HepG2 (cell line): Measurements from ENCODE around the gene TSEN54. TPM values are rescaled to one million over a fixed set of nuclear protein-coding genes. Genes with fewer than 3 reads are reported as not detected.

ENCODE experiments used
- ARNTL ChIP-seq: sonication (generic); formaldehyde crosslinking; IDR thresholded peaks from 2 replicates; pipeline ENCODE4 v1.4.0; 2020; ENCODE audit warnings: mild to moderate bottlenecking, missing genetic modification reagents
- CHD2 ChIP-seq: IDR thresholded peaks from 2 replicates; pipeline ENCODE4 v1.6.1; 2011; ENCODE audit warnings: low read depth, low read length, improper control_type of control experiment
- DPF2 ChIP-seq: sonication (generic); formaldehyde crosslinking; IDR thresholded peaks from 2 replicates; pipeline ENCODE4 v1.4.0; 2020; ENCODE audit warnings: mild to moderate bottlenecking, low read depth, missing genetic modification reagents, borderline replicate concordance
- DR1 ChIP-seq: sonication (generic); formaldehyde crosslinking; IDR thresholded peaks from 2 replicates; pipeline ENCODE4 v1.8.0; 2021; ENCODE audit warnings: mild to moderate bottlenecking, missing genetic modification reagents, inconsistent platforms
- ELF3 ChIP-seq: IDR thresholded peaks from 2 replicates; pipeline ENCODE4 v1.6.1; 2016; ENCODE audit warnings: missing genetic modification reagents, missing compliant biosample characterization
- EP300 ChIP-seq, 3 experiments: sonication (generic) in 1 of 3; formaldehyde crosslinking in 1 of 3; IDR thresholded peaks; 2 replicates each; pipeline versions ENCODE4 v1.5.1 to v1.6.1; 2011 to 2020; ENCODE audit warnings: low read depth in 2 of 3, low read length in 2 of 3, borderline replicate concordance in 1 of 3, improper control_type of control experiment in 1 of 3, mild to moderate bottlenecking in 1 of 3, missing genetic modification reagents in 1 of 3, moderate library complexity in 1 of 3
- HNRNPLL ChIP-seq: fragments of 200-400 bp; formaldehyde crosslinking; IDR thresholded peaks from 2 replicates; pipeline ENCODE4 v1.6.1; 2017; ENCODE audit warnings: mild to moderate bottlenecking, low read depth, low read length; ENCODE audit not compliant: poor library complexity, severe bottlenecking
- KDM6A ChIP-seq: IDR thresholded peaks from 2 replicates; pipeline ENCODE4 v1.6.1; 2016; ENCODE audit warnings: low read depth
- MAF1 ChIP-seq: sonication (generic); formaldehyde crosslinking; IDR thresholded peaks from 2 replicates; pipeline ENCODE4 v1.5.0; 2020; ENCODE audit warnings: missing genetic modification reagents, borderline replicate concordance
- NCOR1 ChIP-seq: fragments of 200-600 bp; sonication (generic); IDR thresholded peaks from 2 replicates; pipeline ENCODE4 v1.7.0; 2017; ENCODE audit warnings: antibody characterized with exemption, low read length, borderline replicate concordance
- PAWR ChIP-seq: sonication (generic); formaldehyde crosslinking; IDR thresholded peaks from 2 replicates; pipeline ENCODE4 v1.4.0; 2020; ENCODE audit warnings: missing genetic modification reagents, mild to moderate bottlenecking, borderline replicate concordance
- POLR2A ChIP-seq, 2 experiments: IDR thresholded peaks; 2 replicates each; pipeline ENCODE4 v1.6.1; 2011; ENCODE audit warnings: low read depth in 2 of 2, low read length in 2 of 2, mild to moderate bottlenecking in 1 of 2, moderate library complexity in 1 of 2; ENCODE audit not compliant: insufficient read depth in 1 of 2
- RBM39 ChIP-seq: fragments of 200-400 bp; formaldehyde crosslinking; IDR thresholded peaks from one replicate; pipeline ENCODE4 v1.6.1; 2018; ENCODE audit warnings: antibody characterized with exemption, mild to moderate bottlenecking, low read depth, low read length; ENCODE audit not compliant: poor library complexity, severe bottlenecking
- SNRNP70 ChIP-seq: fragments of 200-400 bp; formaldehyde crosslinking; IDR thresholded peaks from 2 replicates; pipeline ENCODE4 v1.6.1; 2017; ENCODE audit warnings: mild to moderate bottlenecking, low read depth, low read length, moderate library complexity
- SOX6 ChIP-seq, 2 experiments: fragments of 450-650 bp in 1 of 2; sonication (generic) in 1 of 2; formaldehyde crosslinking in 1 of 2; IDR thresholded peaks; 2 replicates each; pipeline versions ENCODE4 v1.4.0 to v1.6.1; 2017 to 2020; ENCODE audit warnings: antibody characterized with exemption in 1 of 2, mild to moderate bottlenecking in 1 of 2, missing genetic modification reagents in 1 of 2
- TBP ChIP-seq: sonication (generic); formaldehyde crosslinking; IDR thresholded peaks from 2 replicates; pipeline ENCODE4 v1.5.0; 2020; ENCODE audit warnings: missing genetic modification reagents
- ZMYM4 ChIP-seq: sonication (generic); formaldehyde crosslinking; IDR thresholded peaks from 2 replicates; pipeline ENCODE4 v1.8.1; 2023; ENCODE audit warnings: mild to moderate bottlenecking, missing genetic modification reagents
- ZNF10 ChIP-seq: sonication (generic); formaldehyde crosslinking; IDR thresholded peaks from 2 replicates; pipeline ENCODE4 v1.4.0; 2020; ENCODE audit warnings: mild to moderate bottlenecking, low read depth, missing genetic modification reagents, borderline replicate concordance
- ZNF331 ChIP-seq: sonication (generic); formaldehyde crosslinking; IDR thresholded peaks from 2 replicates; pipeline ENCODE4 v1.4.0; 2020; ENCODE audit warnings: missing genetic modification reagents
- ZNF563 ChIP-seq: sonication (generic); formaldehyde crosslinking; IDR thresholded peaks from 2 replicates; pipeline ENCODE4 v1.8.0; 2022; ENCODE audit warnings: mild to moderate bottlenecking, moderate library complexity, missing genetic modification reagents
- ZNF589 ChIP-seq: sonication (generic); formaldehyde crosslinking; conservative IDR thresholded peaks from 2 replicates; pipeline ENCODE4 v1.8.0; 2022; ENCODE audit warnings: mild to moderate bottlenecking, moderate library complexity, missing genetic modification reagents
- ZNF619 ChIP-seq: sonication (generic); formaldehyde crosslinking; IDR thresholded peaks from 2 replicates; pipeline ENCODE4 v1.4.0; 2020; ENCODE audit warnings: mild to moderate bottlenecking, missing genetic modification reagents
- polyA plus RNA-seq, 8 experiments: library from polyadenylated mRNA; depleted of rRNA in 3 of 8; stranded (reverse) in 7 of 8; unstranded in 1 of 8; fragments of >200 nt; fragmentation: Illumina TruSeq in 4 of 8; extraction: Trizol in 4 of 8; gene quantifications; 2 replicates each; pipeline versions ENCODE4 v1.2.1 to v1.2.3, GENCODE V29; 2011 to 2016; ENCODE audit warnings: low read depth in 4 of 8, missing spikeins in 1 of 8, mixed read lengths in 1 of 8; ENCODE audit not compliant: insufficient read depth in 1 of 8
- total RNA-seq, 5 experiments: library from RNA; depleted of rRNA; stranded (reverse); fragments of >200 nt; fragmentation: Illumina TruSeq; extraction: Trizol; gene quantifications; 2 replicates each; pipeline ENCODE4 v1.2.3, GENCODE V29; 2016; ENCODE audit warnings: low read depth in 1 of 5
- TF ChIP-seq, protein P1 (sequence below): IDR thresholded peaks from 2 replicates; pipeline ENCODE4 v1.6.1; 2016
- TF ChIP-seq, protein P2 (sequence below): sonication (generic); formaldehyde crosslinking; IDR thresholded peaks from 2 replicates; pipeline ENCODE4 v1.4.0; 2020; ENCODE audit warnings: missing genetic modification reagents, borderline replicate concordance
- TF ChIP-seq, protein P3 (sequence below): sonication (generic); formaldehyde crosslinking; IDR thresholded peaks from 2 replicates; pipeline ENCODE4 v1.5.0; 2020; ENCODE audit warnings: missing genetic modification reagents, mild to moderate bottlenecking, borderline replicate concordance

Gene TSEN54
- total and polyA plus RNA-seq, 2 of the 13 experiments (the other 11 are each of a cell fraction or from before 2014, with no cell fraction given), result 62.9 to 63.3 TPM

DNA sequence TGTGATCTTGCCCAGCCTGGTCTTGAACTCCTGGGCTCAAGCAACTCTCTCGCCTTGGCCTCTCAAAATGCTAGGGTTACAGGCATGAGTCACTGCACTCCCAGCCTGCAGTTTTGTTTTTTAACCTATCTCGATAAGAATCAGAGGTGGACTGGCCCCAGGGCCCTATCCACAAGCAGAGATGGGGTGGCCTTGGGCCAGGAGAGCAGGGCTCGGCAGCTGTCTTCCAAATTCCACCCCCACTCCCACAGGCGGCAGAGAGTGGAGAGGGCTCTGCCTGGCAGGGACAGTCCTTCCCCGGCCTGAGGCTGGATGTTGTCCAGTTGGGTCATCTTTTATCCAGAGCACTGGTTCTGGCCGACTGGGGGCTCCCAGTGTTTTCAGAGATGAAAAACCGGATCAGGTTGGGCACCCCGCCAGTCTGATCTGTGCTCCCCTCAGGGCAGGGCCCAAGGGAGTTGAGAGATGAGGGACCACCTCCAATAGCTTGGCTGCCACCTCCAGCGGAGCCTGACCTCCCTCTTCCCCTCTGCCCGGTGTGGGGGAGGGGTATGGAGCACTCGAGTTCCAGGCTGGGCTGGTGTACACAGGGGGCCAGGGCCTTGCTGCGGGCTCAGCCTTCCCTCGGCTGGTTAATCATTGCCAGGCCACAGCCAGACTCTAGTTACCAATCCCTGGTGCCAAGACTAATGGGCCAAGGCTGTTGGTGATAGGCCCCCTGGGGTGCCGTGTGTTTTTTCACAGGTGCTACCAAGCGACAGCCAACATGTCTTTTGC lies 40.9 kb downstream of the TSEN54 start (continued):
- TF ChIP-seq EP300 (IDR thresholded peaks at IDR 0.05; ENCODE audit: low read depth in 2 of 2, low read length in 2 of 2), result peak in 1 of 2 experiments; percentile 80; a peak in 2 of 4 replicates
- TF ChIP-seq EP300 (CRISPR knock-in tag; IDR thresholded peaks at IDR 0.05; ENCODE audit: borderline replicate concordance), result peak; percentile 73; the same call in 1 of the 2 replicates
- TF ChIP-seq KDM6A, result peak; percentile 95
- TF ChIP-seq, protein P1, sequence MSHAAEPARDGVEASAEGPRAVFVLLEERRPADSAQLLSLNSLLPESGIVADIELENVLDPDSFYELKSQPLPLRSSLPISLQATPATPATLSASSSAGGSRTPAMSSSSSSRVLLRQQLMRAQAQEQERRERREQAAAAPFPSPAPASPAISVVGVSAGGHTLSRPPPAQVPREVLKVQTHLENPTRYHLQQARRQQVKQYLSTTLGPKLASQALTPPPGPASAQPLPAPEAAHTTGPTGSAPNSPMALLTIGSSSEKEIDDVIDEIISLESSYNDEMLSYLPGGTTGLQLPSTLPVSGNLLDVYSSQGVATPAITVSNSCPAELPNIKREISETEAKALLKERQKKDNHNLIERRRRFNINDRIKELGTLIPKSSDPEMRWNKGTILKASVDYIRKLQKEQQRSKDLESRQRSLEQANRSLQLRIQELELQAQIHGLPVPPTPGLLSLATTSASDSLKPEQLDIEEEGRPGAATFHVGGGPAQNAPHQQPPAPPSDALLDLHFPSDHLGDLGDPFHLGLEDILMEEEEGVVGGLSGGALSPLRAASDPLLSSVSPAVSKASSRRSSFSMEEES (CRISPR knock-in tag), result peak; percentile 79
- peak; percentile 78; the same call in 1 of the 2 replicates for TF ChIP-seq NCOR1
- TF ChIP-seq ZNF619 (CRISPR knock-in tag), result 0 out of 2 replicates have a peak, but pooled peaks have one; percentile 65
- TF ChIP-seq PAWR, result no peak
- TF ChIP-seq SOX6 (IDR thresholded peaks at IDR 0.05), result no peak
- TF ChIP-seq SOX6 (CRISPR knock-in tag; IDR thresholded peaks at IDR 0.05), result peak; percentile 89
- TF ChIP-seq SNRNP70, result no peak
- TF ChIP-seq, protein P2, sequence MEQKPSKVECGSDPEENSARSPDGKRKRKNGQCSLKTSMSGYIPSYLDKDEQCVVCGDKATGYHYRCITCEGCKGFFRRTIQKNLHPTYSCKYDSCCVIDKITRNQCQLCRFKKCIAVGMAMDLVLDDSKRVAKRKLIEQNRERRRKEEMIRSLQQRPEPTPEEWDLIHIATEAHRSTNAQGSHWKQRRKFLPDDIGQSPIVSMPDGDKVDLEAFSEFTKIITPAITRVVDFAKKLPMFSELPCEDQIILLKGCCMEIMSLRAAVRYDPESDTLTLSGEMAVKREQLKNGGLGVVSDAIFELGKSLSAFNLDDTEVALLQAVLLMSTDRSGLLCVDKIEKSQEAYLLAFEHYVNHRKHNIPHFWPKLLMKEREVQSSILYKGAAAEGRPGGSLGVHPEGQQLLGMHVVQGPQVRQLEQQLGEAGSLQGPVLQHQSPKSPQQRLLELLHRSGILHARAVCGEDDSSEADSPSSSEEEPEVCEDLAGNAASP (CRISPR knock-in tag), result peak; percentile 85; the same call in 1 of the 2 replicates
- TF ChIP-seq MAF1 (CRISPR knock-in tag), result peak; percentile 81; the same call in 1 of the 2 replicates
- TF ChIP-seq ZNF331, result peak; percentile 89
- 0 out of 2 replicates have a peak, but pooled peaks have one; percentile 73 for TF ChIP-seq ARNTL (CRISPR knock-in tag)
- TF ChIP-seq RBM39, result peak; percentile 81
- TF ChIP-seq ZNF563 (CRISPR knock-in tag), result peak; percentile 67
- TF ChIP-seq ELF3, result peak; percentile 61; the same call in 1 of the 2 replicates
- TF ChIP-seq HNRNPLL, result peak; percentile 41
- TF ChIP-seq, protein P3, sequence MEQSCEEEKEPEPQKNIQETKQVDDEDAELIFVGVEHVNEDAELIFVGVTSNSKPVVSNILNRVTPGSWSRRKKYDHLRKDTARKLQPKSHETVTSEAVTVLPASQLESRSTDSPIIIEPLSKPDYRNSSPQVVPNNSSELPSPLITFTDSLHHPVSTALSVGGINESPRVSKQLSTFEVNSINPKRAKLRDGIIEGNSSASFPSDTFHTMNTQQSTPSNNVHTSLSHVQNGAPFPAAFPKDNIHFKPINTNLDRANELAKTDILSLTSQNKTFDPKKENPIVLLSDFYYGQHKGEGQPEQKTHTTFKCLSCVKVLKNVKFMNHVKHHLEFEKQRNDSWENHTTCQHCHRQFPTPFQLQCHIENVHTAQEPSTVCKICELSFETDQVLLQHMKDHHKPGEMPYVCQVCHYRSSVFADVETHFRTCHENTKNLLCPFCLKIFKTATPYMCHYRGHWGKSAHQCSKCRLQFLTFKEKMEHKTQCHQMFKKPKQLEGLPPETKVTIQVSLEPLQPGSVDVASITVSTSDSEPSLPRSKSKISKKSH (CRISPR knock-in tag), result peak; percentile 34; the same call in 1 of the 2 replicates
- TF ChIP-seq CHD2, result peak; percentile 68
- peak; percentile 82 for TF ChIP-seq ZMYM4 (CRISPR knock-in tag)
- no peak for TF ChIP-seq ZNF10
- peak; percentile 50 to 81; a peak in 3 of 4 replicates for TF ChIP-seq POLR2A (IDR thresholded peaks at IDR 0.05; ENCODE audit: insufficient read depth in 1 of 2, low read depth in 2 of 2, low read length in 2 of 2)
- TF ChIP-seq TBP (CRISPR knock-in tag), result no peak
- TF ChIP-seq ZNF589, result peak; percentile 69; the same call in 1 of the 2 replicates
- TF ChIP-seq DPF2 (CRISPR knock-in tag), result peak; percentile 94
- TF ChIP-seq DR1 (CRISPR knock-in tag), result peak; percentile 75; the same call in 1 of the 2 replicates
